Ovary (tissue), 9 donors: ENCODE data around the gene NOS1. TPM values are rescaled to one million over a fixed set of nuclear protein-coding genes. Genes with fewer than 3 reads are reported as not detected.

Experiments
- DNase-seq, 5 donors: peaks; one replicate each; pipeline ENCODE4 v3.0.0-alpha.2; 2019 to 2020
- H3K27ac ChIP-seq, 2 donors: fragments of 200-600 bp; one replicate each; pipeline versions ENCODE4 v1.5.1 to v1.8.0; 2019 to 2022
- H3K27me3 ChIP-seq: fragments of 200-600 bp; one replicate; pipeline ENCODE4 v1.8.0; 2022
- H3K36me3 ChIP-seq: fragments of 200-600 bp; sonication (generic); one replicate; pipeline ENCODE4 v1.5.1; 2019
- H3K4me1 ChIP-seq: one replicate; pipeline ENCODE4 v1.8.1; 2013; ENCODE audit warnings: mild to moderate bottlenecking, moderate library complexity; ENCODE audit not compliant: insufficient read depth
- H3K4me3 ChIP-seq: fragments of 200-600 bp; sonication (generic); one replicate; pipeline ENCODE4 v1.5.1; 2017
- H3K9me3 ChIP-seq, 2 donors: fragments of 200-600 bp in 1 of 2; sonication (generic) in 1 of 2; one replicate each; pipeline versions ENCODE4 v1.5.1 to v1.8.1; 2013 to 2019; ENCODE audit warnings: mild to moderate bottlenecking in 1 of 2, moderate library complexity in 1 of 2
- EP300 ChIP-seq: sonication (generic); formaldehyde crosslinking; IDR thresholded peaks from one replicate; pipeline ENCODE4 v1.6.1; 2017; ENCODE audit warnings: antibody characterized with exemption
- POLR2A ChIP-seq: fragments of 450-650 bp; IDR thresholded peaks from one replicate; pipeline ENCODE4 v1.6.1; 2017; ENCODE audit warnings: antibody characterized with exemption, mild to moderate bottlenecking, moderate library complexity
- WGBS, 3 donors: extraction: QIAGEN DNeasy Blood & Tissue Kit in 1 of 3; methylation state at CpG; one replicate each; pipeline versions ENCODE4 v1.1.5 to v1.1.7; 2013 to 2017; 5-methylcytosine and 5-hydroxymethylcytosine counted together
- intact Hi-C, 4 donors: fragments of 100-400 bp; cut with DNase I; formaldehyde crosslinking; loops; one replicate each; pipeline versions ENCODE4 v1.11.0 to v1.15.1; 2022 to 2023
- polyA plus RNA-seq, 2 donors: library from polyadenylated mRNA; stranded (reverse); fragments of 200-250 nt in 1 of 2; fragments of 350-450 nt in 1 of 2; fragmentation: Illumina TruSeq in 1 of 2; extraction: RNeasy Lipid Tissue Mini Kit (QIAGEN cat#74804) in 1 of 2; gene quantifications; one replicate each; pipeline ENCODE4 v1.2.3, GENCODE V29; 2013 to 2014
- total RNA-seq, 7 donors: library from RNA; depleted of rRNA in 2 of 7; stranded (reverse); fragments of >200 nt in 2 of 7; fragmentation: NEBNext Ultra II Directional in 3 of 7; extraction: Animal tissue kit (Norgen Biotek cat#: 25700) in 3 of 7; gene quantifications; one replicate each; pipeline versions ENCODE4 v1.1.0 to v1.2.4, GENCODE V29; 2016 to 2023
- TF ChIP-seq, protein P1 (sequence below), 3 donors: fragments of 450-650 bp in 2 of 3; fragments of 200-600 bp in 1 of 3; IDR thresholded peaks; one replicate each; pipeline versions ENCODE4 v1.5.1 to v1.8.0; 2016 to 2022; ENCODE audit warnings: antibody characterized with exemption in 3 of 3, mild to moderate bottlenecking in 1 of 3
- donor health status: DM: no; HTN: no; CAD: no; lungs with moderate emphysema.
- donor health status: DM: no; HTN: no; CAD: no.
- donor health status: Bipolar disorder and iron deficiency.
- donor health status: DM: yes; HTN: yes; CAD: no.
- donor health status: DM: no; HTN: no; CAD: no.
- donor health status: DM: yes; HTN: yes; CAD: no.

The NOS1 gene
- total and polyA plus RNA-seq, 9 donors: 0.05 to 0.48 (median 0.22) TPM

DNA sequence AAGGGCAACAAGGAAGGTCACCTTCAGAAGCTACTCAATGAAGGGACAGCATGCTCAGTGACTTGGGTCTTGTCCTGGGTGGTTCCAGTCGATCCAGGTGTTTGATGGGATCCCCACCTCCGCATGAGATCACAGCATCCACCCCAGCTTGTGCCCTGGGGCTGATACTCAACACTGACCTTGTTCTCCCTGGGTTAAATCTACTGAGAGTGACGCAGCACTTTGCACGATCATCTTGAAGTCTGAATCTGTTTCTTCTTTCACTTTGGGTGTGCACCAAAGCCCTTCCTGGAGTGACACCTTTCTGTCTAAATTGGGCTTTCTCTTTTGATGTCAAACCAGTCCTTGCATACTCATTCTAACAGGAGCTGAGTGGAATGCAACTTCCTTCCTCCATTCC is 13.8 kb downstream of the NOS1 start:
- no peaks in the 10 kb centered on the region for H3K36me3 ChIP-seq
- WGBS, 3 donors: 54 to 71% (median 57%) methylated on average over 4 of the region's 4 CpGs
- H3K4me3 ChIP-seq: no peak overlapping the region
- no peak overlapping the region for H3K27ac ChIP-seq
- H3K9me3 ChIP-seq: no peaks in the 10 kb centered on the region
- no peaks in the 10 kb centered on the region for H3K27me3 ChIP-seq
- intact Hi-C loops: no loop called here
- DNase-seq: no peak
- TF ChIP-seq, protein P1, sequence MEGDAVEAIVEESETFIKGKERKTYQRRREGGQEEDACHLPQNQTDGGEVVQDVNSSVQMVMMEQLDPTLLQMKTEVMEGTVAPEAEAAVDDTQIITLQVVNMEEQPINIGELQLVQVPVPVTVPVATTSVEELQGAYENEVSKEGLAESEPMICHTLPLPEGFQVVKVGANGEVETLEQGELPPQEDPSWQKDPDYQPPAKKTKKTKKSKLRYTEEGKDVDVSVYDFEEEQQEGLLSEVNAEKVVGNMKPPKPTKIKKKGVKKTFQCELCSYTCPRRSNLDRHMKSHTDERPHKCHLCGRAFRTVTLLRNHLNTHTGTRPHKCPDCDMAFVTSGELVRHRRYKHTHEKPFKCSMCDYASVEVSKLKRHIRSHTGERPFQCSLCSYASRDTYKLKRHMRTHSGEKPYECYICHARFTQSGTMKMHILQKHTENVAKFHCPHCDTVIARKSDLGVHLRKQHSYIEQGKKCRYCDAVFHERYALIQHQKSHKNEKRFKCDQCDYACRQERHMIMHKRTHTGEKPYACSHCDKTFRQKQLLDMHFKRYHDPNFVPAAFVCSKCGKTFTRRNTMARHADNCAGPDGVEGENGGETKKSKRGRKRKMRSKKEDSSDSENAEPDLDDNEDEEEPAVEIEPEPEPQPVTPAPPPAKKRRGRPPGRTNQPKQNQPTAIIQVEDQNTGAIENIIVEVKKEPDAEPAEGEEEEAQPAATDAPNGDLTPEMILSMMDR (IDR thresholded peaks at IDR 0.05): no peak
- TF ChIP-seq EP300 (no peak), POLR2A (no peak)
- no peaks in the 10 kb centered on the region for H3K4me1 ChIP-seq

DNA sequence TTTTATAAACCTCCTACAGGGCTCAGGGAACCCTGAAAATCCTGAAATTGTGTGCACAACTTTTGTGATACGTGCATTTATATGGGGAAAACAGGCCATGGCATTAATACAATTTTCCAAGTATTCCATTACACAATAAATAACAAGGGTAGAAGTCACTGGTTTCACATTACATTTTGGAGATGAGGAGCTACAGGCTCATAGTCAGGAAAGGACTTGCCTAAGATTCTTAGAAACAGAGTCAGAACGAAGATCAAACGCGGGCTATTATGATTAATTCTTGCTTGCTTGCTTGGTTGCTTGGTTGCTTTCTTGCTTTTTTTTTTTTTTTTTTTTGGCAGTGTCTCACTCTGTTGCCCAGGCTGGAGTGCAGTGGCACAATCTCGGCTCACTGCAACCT is 16.7 kb downstream of the NOS1 start:
- intact Hi-C loops: no loop called here
- H3K4me3 ChIP-seq: no peak overlapping the region
- no peaks in the 10 kb centered on the region for H3K4me1 ChIP-seq
- no peaks in the 10 kb centered on the region for H3K36me3 ChIP-seq
- TF ChIP-seq, protein P1 (IDR thresholded peaks at IDR 0.05): no peak
- no peak for TF ChIP-seq EP300
- no peak for TF ChIP-seq POLR2A
- no peak overlapping the region for H3K27ac ChIP-seq
- no peak for DNase-seq
- no peaks in the 10 kb centered on the region for H3K9me3 ChIP-seq
- no peaks in the 10 kb centered on the region for H3K27me3 ChIP-seq
- WGBS, 3 donors: 90 to 93% (median 91%) methylated on average over 5 of the region's 5 CpGs

DNA sequence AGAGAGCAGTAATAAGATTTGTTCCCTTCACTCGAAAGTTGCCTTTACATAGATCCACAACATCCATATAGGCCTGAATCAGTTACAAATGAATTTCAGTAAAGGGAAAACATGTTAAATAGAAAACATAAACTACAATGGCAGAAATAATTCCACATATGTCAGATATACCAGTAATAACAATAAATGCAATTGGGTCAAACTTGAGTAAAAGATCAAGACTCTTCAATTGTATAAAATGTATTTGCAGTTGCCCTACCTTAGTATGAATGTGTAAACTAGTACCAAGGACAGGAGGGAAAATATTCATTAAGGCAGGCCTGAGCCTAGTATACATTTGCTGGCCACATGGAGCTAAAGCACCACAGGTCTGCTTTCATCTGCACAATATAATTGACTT is 17.6 kb downstream of the NOS1 start:
- 79 to 91% (median 90%) methylated on average over 1 of the region's 1 CpG for WGBS, 3 donors
- Histone ChIP-seq H3K4me1 (no peaks in the 10 kb centered on the region), H3K9me3 (no peaks in the 10 kb centered on the region), H3K36me3 (no peaks in the 10 kb centered on the region), H3K4me3 (no peak overlapping the region), H3K27me3 (no peaks in the 10 kb centered on the region), H3K27ac (no peak overlapping the region)
- DNase-seq: no peak
- TF ChIP-seq, protein P1 (IDR thresholded peaks at IDR 0.05): no peak
- no peak for TF ChIP-seq POLR2A
- no peak for TF ChIP-seq EP300
- intact Hi-C loops: no loop called here

DNA sequence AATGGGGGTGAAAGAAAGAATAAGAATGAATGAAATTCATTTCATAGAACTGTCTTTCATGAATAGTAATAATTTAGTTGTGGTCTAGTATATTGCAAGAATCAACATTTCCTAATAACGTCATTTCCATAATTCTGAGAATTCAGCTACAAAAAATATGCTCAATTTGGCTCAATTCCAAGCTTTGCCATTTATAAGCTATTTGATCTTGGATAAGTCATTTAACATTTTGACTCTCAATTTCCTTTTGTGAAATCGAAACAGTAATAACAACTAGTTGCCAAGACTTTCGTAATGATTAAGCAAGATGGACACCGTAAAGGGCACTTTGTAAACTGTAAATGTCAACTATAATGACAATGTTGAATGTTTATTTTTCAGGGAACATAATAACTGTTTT is 18.1 kb downstream of the NOS1 start:
- TF ChIP-seq POLR2A (no peak), EP300 (no peak)
- TF ChIP-seq, protein P1 (IDR thresholded peaks at IDR 0.05): no peak
- no peak for DNase-seq
- Histone ChIP-seq H3K4me1 (no peaks in the 10 kb centered on the region), H3K27me3 (no peaks in the 10 kb centered on the region), H3K36me3 (no peaks in the 10 kb centered on the region), H3K9me3 (no peaks in the 10 kb centered on the region), H3K4me3 (no peak overlapping the region), H3K27ac (no peak overlapping the region)
- intact Hi-C loops: no loop called here
- 52 to 54% (median 52%) methylated on average over 4 of the region's 4 CpGs for WGBS, 3 donors

DNA sequence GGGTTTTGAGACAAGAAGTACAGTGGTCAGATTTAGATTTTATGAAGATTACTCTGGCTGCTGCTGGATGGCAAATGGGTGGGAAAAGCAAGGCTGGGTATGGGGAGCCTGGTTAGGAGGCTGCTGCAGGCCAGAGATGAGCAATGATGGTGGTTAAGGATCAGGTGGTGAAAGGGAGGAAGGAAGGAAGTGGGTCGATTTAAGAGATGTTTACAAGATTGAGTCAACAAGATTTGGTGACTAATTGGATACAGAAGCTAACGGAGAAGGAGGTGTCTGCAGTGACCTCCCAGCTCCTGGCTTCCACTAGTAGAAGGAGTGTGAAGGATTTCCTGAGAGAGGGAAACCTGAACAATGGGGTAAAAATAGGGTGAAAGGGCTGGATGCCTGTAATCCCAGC is 18.7 kb downstream of the NOS1 start:
- intact Hi-C loops: no loop called here
- no peaks in the 10 kb centered on the region for H3K9me3 ChIP-seq
- no peaks in the 10 kb centered on the region for H3K36me3 ChIP-seq
- no peak for DNase-seq
- no peak overlapping the region for H3K4me3 ChIP-seq
- no peak overlapping the region for H3K27ac ChIP-seq
- no peaks in the 10 kb centered on the region for H3K4me1 ChIP-seq
- WGBS, 3 donors: 31 to 55% (median 42%) methylated on average over 2 of the region's 2 CpGs
- no peaks in the 10 kb centered on the region for H3K27me3 ChIP-seq
- TF ChIP-seq POLR2A (no peak), EP300 (no peak)
- TF ChIP-seq, protein P1 (IDR thresholded peaks at IDR 0.05): no peak
